Upper lobe of left lung (tissue), 6 donors: ENCODE data around the gene RNF6. TPM values are rescaled to one million over a fixed set of nuclear protein-coding genes. Genes with fewer than 3 reads are reported as not detected.

Experiments used
- ATAC-seq, 2 donors: fragments of 200-7000 bp; cut with Tn5 transposase; one replicate each; pipeline ENCODE4 v1.9.1; 2022; ENCODE audit warnings: mild to moderate bottlenecking in 2 of 2, moderate library complexity in 2 of 2; ENCODE audit not compliant: low FRiP score in 2 of 2
- DNase-seq, 2 donors: peaks; one replicate each; pipeline ENCODE4 v3.0.0-alpha.2; 2019 to 2020
- H3K27ac ChIP-seq, 4 donors: fragments of 200-600 bp; sonication (generic); one replicate each; pipeline ENCODE4 v1.5.1; 2016 to 2019
- H3K27me3 ChIP-seq, 4 donors: fragments of 200-600 bp; sonication (generic); one replicate each; pipeline ENCODE4 v1.5.1; 2017 to 2019
- H3K36me3 ChIP-seq, 4 donors: fragments of 200-600 bp; sonication (generic); one replicate each; pipeline ENCODE4 v1.5.1; 2016 to 2019
- H3K4me1 ChIP-seq, 4 donors: fragments of 200-600 bp; sonication (generic); one replicate each; pipeline ENCODE4 v1.5.1; 2018 to 2019
- H3K4me3 ChIP-seq, 4 donors: fragments of 200-600 bp; sonication (generic); one replicate each; pipeline ENCODE4 v1.5.1; 2017 to 2019; ENCODE audit warnings: mild to moderate bottlenecking in 2 of 4, moderate library complexity in 1 of 4
- H3K9me3 ChIP-seq, 4 donors: fragments of 200-600 bp; sonication (generic); one replicate each; pipeline ENCODE4 v1.5.1; 2018 to 2019
- CTCF ChIP-seq, 6 experiments: fragments of 450-650 bp in 4 of 6; fragments of 200-600 bp in 2 of 6; sonication (generic) in 2 of 6; IDR thresholded peaks; one replicate each; pipeline ENCODE4 v1.5.1; 2016 to 2019; ENCODE audit warnings: antibody characterized with exemption in 6 of 6
- EP300 ChIP-seq, 4 donors: sonication (generic); formaldehyde crosslinking; IDR thresholded peaks; one replicate each; pipeline ENCODE4 v1.5.1; 2017; ENCODE audit warnings: antibody characterized with exemption in 4 of 4, control low read depth in 2 of 4
- POLR2A ChIP-seq, 4 donors: fragments of 450-650 bp; IDR thresholded peaks; one replicate each; pipeline ENCODE4 v1.5.1; 2016 to 2017; ENCODE audit warnings: antibody characterized with exemption in 4 of 4, mild to moderate bottlenecking in 2 of 4
- POLR2AphosphoS5 ChIP-seq, 2 donors: sonication (generic); formaldehyde crosslinking; IDR thresholded peaks; one replicate each; pipeline ENCODE4 v1.5.1; 2017; ENCODE audit warnings: antibody characterized with exemption in 2 of 2
- WGBS, 2 donors: methylation state at CpG; one replicate each; pipeline ENCODE4 v1.1.5; 2017 to 2018; 5-methylcytosine and 5-hydroxymethylcytosine counted together
- total RNA-seq, 6 donors: library from RNA; depleted of rRNA in 4 of 6; stranded (reverse); fragments of >200 nt in 4 of 6; gene quantifications; one replicate each; pipeline versions ENCODE4 v1.1.0 to v1.2.1, GENCODE V29; 2016 to 2021
- donor health status: DM: no; HTN: no; CAD: no; lungs with moderate emphysema.
- donor health status: DM: no; HTN: yes; CAD: no; lungs with severe emphysema.

RNF6 gene
- total RNA-seq, 6 donors from 2014 or later, result 14.7 to 39.9 (median 30.7) TPM

GRCh38 chr13:26186995-26187394 lies 35.1 kb downstream of the RNF6 start:
- H3K36me3 ChIP-seq, result no peaks in the 10 kb centered on the region
- TF ChIP-seq POLR2A (IDR thresholded peaks at IDR 0.05) (no peak), POLR2AphosphoS5 (IDR thresholded peaks at IDR 0.05) (no peak), EP300 (IDR thresholded peaks at IDR 0.05) (no peak), CTCF (IDR thresholded peaks at IDR 0.05) (no peak)
- H3K4me3 ChIP-seq, result peak overlapping the region; percentile 5 to 77 (median 69)
- H3K4me1 ChIP-seq, result peaks cover 5 to 13% (median 11%) of the 10 kb centered on the region in 4 donors
- H3K27ac ChIP-seq, result peak overlapping the region; percentile 78 to 86 (median 80)
- no peak for ATAC-seq
- H3K9me3 ChIP-seq, result no peaks in the 10 kb centered on the region
- peak in 1 of 2 donors; percentile 54 for DNase-seq
- no peaks in the 10 kb centered on the region for H3K27me3 ChIP-seq
- WGBS, 2 donors, result 54 to 74% methylated on average over 13 to 22 of the region's 22 CpGs

- Histone ChIP-seq H3K27me3 (no peaks in the 10 kb centered on the region), H3K36me3 (no peaks in the 10 kb centered on the region), H3K4me1 (peaks cover 5 to 13% (median 11%) of the 10 kb centered on the region in 4 donors), H3K9me3 (no peaks in the 10 kb centered on the region), H3K4me3 (peak overlapping the region; percentile 47 to 77 (median 69)), H3K27ac (peak overlapping the region; percentile 78 to 86 (median 80))
- ATAC-seq (peak; percentile 97 to 99), DNase-seq (peak; percentile 92 to 97)
- WGBS, 2 donors, result 0 to 2% methylated on average over 59 to 65 of the region's 76 CpGs
- peak in 1 of 4 donors; percentile 31 for TF ChIP-seq EP300 (IDR thresholded peaks at IDR 0.05)
- peak; percentile 68 to 81 for TF ChIP-seq POLR2AphosphoS5 (IDR thresholded peaks at IDR 0.05)
- TF ChIP-seq POLR2A (IDR thresholded peaks at IDR 0.05), result peak in 2 of 4 donors; percentile 37 to 52
- peak in 5 of 6 experiments; percentile 23 to 75 (median 57) for TF ChIP-seq CTCF (IDR thresholded peaks at IDR 0.05)
Observed at GRCh38 chr13:26186118-26186870, 35.8 kb downstream of the RNF6 start.

GRCh38 chr13:26185720-26186117 lies 36.4 kb downstream of the RNF6 start:
- WGBS, 2 donors, result 40 to 41% methylated on average over 8 of the region's 8 CpGs
- Histone ChIP-seq H3K9me3 (no peaks in the 10 kb centered on the region), H3K4me1 (peaks cover 5 to 13% (median 11%) of the 10 kb centered on the region in 4 donors), H3K36me3 (no peaks in the 10 kb centered on the region), H3K27me3 (no peaks in the 10 kb centered on the region), H3K27ac (peak overlapping the region; percentile 78 to 86 (median 80)), H3K4me3 (peak overlapping the region; percentile 47 to 77 (median 69))
- ATAC-seq (peak in 1 of 2 donors; percentile 27), DNase-seq (no peak)
- TF ChIP-seq EP300 (IDR thresholded peaks at IDR 0.05) (no peak), CTCF (IDR thresholded peaks at IDR 0.05) (no peak), POLR2A (IDR thresholded peaks at IDR 0.05) (no peak), POLR2AphosphoS5 (IDR thresholded peaks at IDR 0.05) (no peak)

GRCh38 chr13:26184791-26185250 lies 37.3 kb downstream of the RNF6 start:
- Histone ChIP-seq H3K9me3 (no peaks in the 10 kb centered on the region), H3K27ac (no peak overlapping the region), H3K27me3 (no peaks in the 10 kb centered on the region), H3K4me1 (peaks cover 5 to 13% (median 11%) of the 10 kb centered on the region in 4 donors), H3K36me3 (no peaks in the 10 kb centered on the region), H3K4me3 (no peak overlapping the region)
- WGBS, 2 donors, result 59 to 62% methylated on average over 8 of the region's 8 CpGs
- TF ChIP-seq POLR2AphosphoS5 (IDR thresholded peaks at IDR 0.05) (no peak), EP300 (IDR thresholded peaks at IDR 0.05) (no peak), CTCF (IDR thresholded peaks at IDR 0.05) (peak; percentile 62 to 95 (median 81)), POLR2A (IDR thresholded peaks at IDR 0.05) (no peak)
- ATAC-seq (peak; percentile 63 to 67), DNase-seq (peak in 1 of 2 donors; percentile 50)
